Sigmoid colon (tissue), 4 donors: ENCODE measurements around the gene MAD1L1.

Experiments used
- CTCF ChIP-seq, 4 experiments: fragments of 450-650 bp in 3 of 4; fragments of 200-600 bp in 1 of 4; IDR thresholded peaks; one replicate each; pipeline ENCODE4 v1.5.1; 2016 to 2019; ENCODE audit warnings: antibody characterized with exemption in 4 of 4, mild to moderate bottlenecking in 3 of 4, moderate library complexity in 2 of 4
- POLR2AphosphoS5 ChIP-seq, 4 donors: sonication (generic); formaldehyde crosslinking; IDR thresholded peaks; one replicate each; pipeline ENCODE4 v1.6.1; 2017; ENCODE audit warnings: antibody characterized with exemption in 4 of 4

- TF ChIP-seq CTCF (IDR thresholded peaks at IDR 0.05) (no peak), POLR2AphosphoS5 (IDR thresholded peaks at IDR 0.05) (no peak)
Measured at GRCh38 chr7:2243458-2243857, 10.7 kb upstream of the MAD1L1 start.
